C4-2B (cell line): ENCODE measurements around the gene BTN3A1.

Source experiments
- H3K27ac ChIP-seq: fragments of 450-650 bp; 2 replicates; pipeline ENCODE4 v1.5.1; 2017
- ZFX ChIP-seq: fragments of 450-650 bp; IDR thresholded peaks from 2 replicates; pipeline ENCODE4 v1.6.1; 2017
- TF ChIP-seq, protein P1 (sequence below): fragments of 450-650 bp; conservative IDR thresholded peaks from 2 replicates; pipeline ENCODE4 v1.5.1; 2017; ENCODE audit warnings: mild to moderate bottlenecking

BTN3A1 gene

DNA sequence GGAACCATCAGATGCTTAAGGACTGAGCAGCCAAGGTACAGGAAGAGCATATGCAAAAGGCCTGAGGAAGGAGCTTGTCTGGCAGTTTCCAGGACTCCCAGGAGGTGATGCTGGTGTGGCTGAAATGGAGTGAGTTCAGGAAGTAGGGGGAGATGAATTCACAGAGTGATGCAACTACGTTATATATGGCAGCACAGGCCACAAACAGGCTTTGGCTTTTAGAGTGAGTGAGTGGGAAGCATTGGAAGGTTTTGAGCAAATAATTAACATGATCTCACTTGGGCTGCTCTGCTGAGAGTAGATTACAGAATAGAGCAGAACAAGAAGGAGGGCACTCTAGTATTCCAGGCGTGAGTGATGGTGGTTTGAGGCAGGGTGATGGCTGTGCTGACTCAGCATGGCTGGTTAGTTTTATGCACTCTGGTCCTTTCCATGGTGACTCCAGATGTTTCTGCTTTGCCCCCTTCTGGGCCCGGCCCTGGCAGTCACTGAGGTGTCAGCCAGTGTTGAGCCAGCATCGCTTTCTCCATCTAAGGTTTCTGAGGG, 12.7 kb upstream of the BTN3A1 start:
- no peak overlapping the region for H3K27ac ChIP-seq
- TF ChIP-seq, protein P1, sequence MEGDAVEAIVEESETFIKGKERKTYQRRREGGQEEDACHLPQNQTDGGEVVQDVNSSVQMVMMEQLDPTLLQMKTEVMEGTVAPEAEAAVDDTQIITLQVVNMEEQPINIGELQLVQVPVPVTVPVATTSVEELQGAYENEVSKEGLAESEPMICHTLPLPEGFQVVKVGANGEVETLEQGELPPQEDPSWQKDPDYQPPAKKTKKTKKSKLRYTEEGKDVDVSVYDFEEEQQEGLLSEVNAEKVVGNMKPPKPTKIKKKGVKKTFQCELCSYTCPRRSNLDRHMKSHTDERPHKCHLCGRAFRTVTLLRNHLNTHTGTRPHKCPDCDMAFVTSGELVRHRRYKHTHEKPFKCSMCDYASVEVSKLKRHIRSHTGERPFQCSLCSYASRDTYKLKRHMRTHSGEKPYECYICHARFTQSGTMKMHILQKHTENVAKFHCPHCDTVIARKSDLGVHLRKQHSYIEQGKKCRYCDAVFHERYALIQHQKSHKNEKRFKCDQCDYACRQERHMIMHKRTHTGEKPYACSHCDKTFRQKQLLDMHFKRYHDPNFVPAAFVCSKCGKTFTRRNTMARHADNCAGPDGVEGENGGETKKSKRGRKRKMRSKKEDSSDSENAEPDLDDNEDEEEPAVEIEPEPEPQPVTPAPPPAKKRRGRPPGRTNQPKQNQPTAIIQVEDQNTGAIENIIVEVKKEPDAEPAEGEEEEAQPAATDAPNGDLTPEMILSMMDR = no peak
- TF ChIP-seq ZFX = no peak

DNA sequence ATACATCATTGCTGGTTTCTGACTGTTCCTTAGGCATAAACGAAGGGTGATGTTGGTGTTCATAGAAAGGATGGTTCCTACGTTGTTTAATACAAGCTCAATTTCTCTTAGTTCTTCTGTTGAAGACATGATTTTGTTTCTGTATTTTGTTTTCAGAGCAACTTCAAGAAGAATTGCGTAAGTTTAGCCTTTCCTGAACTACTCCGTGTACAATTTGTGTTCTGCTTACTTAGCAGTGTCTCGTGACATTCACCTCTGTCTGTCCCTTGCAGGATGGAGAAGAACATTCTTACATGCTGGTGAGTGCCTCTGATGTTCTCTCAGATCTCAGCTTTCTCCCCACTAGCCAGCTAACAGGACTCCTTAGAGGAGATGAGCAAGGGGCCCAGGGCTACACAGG, 11.5 kb upstream of the BTN3A1 start:
- H3K27ac ChIP-seq = no peak overlapping the region
- no peak for TF ChIP-seq ZFX
- TF ChIP-seq, protein P1 = no peak

DNA sequence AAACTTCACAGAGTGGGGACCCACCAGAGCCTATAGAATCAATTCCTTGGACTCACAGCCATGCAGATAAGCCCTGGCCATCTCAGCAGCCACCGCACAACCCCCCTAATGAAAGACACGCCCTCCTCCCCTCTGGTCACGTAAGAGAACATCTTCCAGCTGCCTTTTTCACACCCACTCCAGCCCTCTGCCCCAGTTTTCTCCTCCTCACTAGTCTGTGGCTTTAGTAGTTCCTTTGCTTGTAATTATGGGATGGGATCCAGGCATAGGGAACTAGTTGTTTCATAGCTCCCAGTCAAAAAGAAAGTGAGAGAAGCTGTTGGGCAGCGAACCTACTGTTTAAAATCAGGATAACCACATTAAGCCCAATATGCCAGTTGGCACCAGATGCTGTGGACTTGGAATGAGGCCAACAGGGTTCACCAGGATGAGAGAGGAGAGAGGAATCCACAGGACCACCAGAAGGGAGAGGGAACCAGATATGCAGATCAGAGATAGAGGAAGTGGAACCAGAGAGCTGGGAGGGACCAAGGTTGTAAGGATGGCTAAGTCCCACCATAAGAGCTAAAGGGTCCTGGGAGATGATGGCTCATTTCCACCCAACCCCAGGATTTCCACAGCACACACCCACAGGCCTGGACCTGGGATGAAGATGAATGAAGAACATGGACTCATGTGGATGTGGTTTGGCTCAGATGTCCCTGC, 9.0 kb upstream of the BTN3A1 start:
- no peak overlapping the region for H3K27ac ChIP-seq
- TF ChIP-seq, protein P1 = no peak
- TF ChIP-seq ZFX = no peak

DNA sequence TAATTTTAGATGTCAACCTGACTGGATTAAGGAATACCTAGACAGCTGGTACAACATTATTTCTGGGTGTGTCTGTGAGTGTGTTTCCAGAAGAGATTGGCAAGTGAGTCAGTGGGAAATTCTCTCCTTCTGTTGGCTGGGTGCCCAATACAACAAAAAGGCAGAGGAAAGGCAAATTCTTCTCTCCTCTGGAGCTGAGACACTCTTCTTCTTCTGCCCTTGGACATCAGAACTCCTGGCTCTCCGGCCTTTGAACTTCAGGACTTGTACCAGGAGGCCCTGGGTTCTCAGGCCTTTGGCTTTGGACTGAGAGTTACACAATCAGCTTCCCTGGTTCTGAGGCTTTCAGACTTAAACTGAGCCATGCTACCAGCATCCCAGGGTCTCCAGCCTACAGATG, 7.8 kb upstream of the BTN3A1 start:
- no peak overlapping the region for H3K27ac ChIP-seq
- TF ChIP-seq ZFX = no peak
- TF ChIP-seq, protein P1 = no peak

DNA sequence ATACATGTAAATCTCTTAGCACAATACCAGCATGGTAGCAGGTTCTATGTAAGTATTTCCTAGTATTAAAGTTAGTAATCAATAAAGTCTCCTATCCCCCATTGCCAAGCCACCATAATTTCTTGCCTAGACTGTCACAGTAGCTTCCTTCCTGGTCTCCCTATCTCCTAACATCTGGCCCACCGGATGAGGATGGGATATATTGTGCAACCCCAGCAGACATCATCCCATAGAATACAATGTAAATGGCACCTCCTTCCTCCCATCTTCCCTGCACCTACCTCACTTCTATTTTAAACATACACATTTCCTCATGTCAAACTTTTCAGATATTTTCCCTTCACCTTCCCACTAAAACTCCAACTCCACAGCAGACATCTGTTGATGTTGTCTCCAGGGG, 3.5 kb upstream of the BTN3A1 start:
- no peak for TF ChIP-seq ZFX
- TF ChIP-seq, protein P1 = no peak
- H3K27ac ChIP-seq = no peak overlapping the region

DNA sequence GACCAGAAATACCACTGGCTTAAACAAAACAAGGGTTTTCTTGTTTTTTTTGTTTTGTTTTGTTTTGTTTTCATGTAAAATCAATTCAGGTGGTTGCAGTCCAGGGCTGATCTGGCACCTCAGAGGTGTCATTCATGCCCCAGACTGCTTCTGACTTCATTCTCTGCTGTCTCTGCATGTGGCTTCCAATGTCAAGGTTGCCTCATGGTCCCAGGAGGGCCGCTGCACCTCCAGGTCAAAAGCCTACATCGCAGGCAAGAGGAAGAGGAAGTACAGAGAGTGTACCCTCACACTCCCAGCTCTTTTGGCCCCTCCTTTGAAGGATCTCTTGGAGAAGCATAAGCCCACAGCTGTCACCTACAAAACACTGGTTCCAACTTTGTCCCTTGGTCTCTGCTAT, 1.4 kb upstream of the BTN3A1 start:
- TF ChIP-seq ZFX = no peak
- TF ChIP-seq, protein P1 = no peak
- no peak overlapping the region for H3K27ac ChIP-seq

DNA sequence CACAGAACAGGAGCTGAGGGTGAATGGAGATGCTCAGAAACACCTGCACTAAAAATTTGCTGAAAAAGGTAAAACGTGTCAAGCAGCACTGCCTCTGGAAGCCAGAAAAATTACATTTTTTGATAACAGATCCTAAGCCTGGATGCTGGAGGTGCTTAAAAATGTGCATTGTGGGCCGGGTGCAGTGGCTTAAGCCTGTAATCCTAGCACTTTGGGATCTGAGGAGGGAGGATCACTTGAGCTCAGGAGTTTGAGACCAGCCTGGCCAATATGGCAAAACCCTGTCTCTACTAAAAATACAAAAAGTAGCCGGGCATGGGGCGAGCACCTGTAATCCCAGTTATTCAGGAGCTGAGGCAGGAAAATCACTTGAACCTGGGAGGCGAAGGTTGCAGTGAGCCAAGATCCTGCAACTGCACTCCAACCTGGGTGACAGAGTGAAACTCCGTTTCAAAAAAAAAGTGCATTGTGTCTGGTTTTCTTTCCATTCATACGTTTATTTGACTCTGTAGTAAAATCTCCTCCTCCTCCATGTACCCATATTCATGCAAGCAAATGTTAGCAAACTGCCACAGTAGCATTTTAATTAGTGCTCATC, 587 bp upstream of the BTN3A1 start:
- TF ChIP-seq, protein P1 = no peak
- TF ChIP-seq ZFX = no peak
- peak overlapping the region; percentile 43 for H3K27ac ChIP-seq
